HEK293 (cell line): ENCODE data around the gene SPEF1.
A peak's percentile ranks its signal among the peaks of the same experiment; 100 is the strongest.

ENCODE experiments used
- CTCF ChIA-PET: fragments of 350-600 bp; formaldehyde crosslinking; extraction: SDS; loops from one replicate; lab custom pipeline; 2021; ENCODE audit warnings: antibody characterized with exemption; lab: Yijun Ruan, JAX
- POLR2A ChIA-PET: fragments of 300-600 bp; formaldehyde crosslinking; extraction: SDS; loops from one replicate; lab custom pipeline; 2020; ENCODE audit warnings: antibody characterized with exemption, inconsistent platforms; lab: Yijun Ruan, JAX
- H3K27ac ChIP-seq: fragments of 200-500 bp; sonication (Bioruptor generic); 2 replicates; pipeline ENCODE4 v1.5.1; 2014; ENCODE audit warnings: low read depth, low read length, control low read depth, inconsistent platforms; ENCODE audit errors: extremely low read depth
- H3K36me3 ChIP-seq, 2 experiments: fragments of 200-500 bp in 1 of 2; sonication (Bioruptor generic) in 1 of 2; 1 replicate in 1 of 2; 2 replicates in 1 of 2; pipeline ENCODE4 v1.5.1; 2014 to 2017; ENCODE audit warnings: inconsistent platforms in 2 of 2, low read length in 2 of 2; ENCODE audit not compliant: control insufficient read depth in 2 of 2, insufficient read depth in 1 of 2
- H3K4me1 ChIP-seq: fragments of 200-500 bp; sonication (Bioruptor generic); 2 replicates; pipeline ENCODE4 v1.5.1; 2014; ENCODE audit warnings: mild to moderate bottlenecking, low read length, inconsistent platforms; ENCODE audit not compliant: control insufficient read depth, insufficient read depth
- H3K4me3 ChIP-seq: 2 replicates; pipeline ENCODE4 v1.5.1; 2011; ENCODE audit warnings: low read depth, mild to moderate bottlenecking, control low read depth, low read length, moderate library complexity
- H3K9me3 ChIP-seq: fragments of 200-500 bp; sonication (Bioruptor generic); 2 replicates; pipeline ENCODE4 v1.5.1; 2014; ENCODE audit warnings: low read depth, low read length, inconsistent platforms; ENCODE audit not compliant: control insufficient read depth, insufficient read depth
- BCL11A ChIP-seq: fragments of 450-650 bp; formaldehyde crosslinking; IDR thresholded peaks from 2 replicates; pipeline ENCODE4 v1.5.1; 2016; ENCODE audit warnings: low read depth, missing biosample characterization, missing genetic modification characterization
- GFI1B ChIP-seq: fragments of 450-650 bp; formaldehyde crosslinking; IDR thresholded peaks from 2 replicates; pipeline ENCODE4 v1.5.1; 2016; ENCODE audit warnings: missing biosample characterization, missing genetic modification characterization
- GLIS1 ChIP-seq: fragments of 450-650 bp; formaldehyde crosslinking; IDR thresholded peaks from 2 replicates; pipeline ENCODE4 v1.5.1; 2016; ENCODE audit warnings: missing biosample characterization, missing genetic modification characterization
- GLIS2 ChIP-seq: fragments of 450-650 bp; formaldehyde crosslinking; IDR thresholded peaks from 2 replicates; pipeline ENCODE4 v1.5.1; 2016; ENCODE audit warnings: missing biosample characterization, missing genetic modification characterization
- ZBTB20 ChIP-seq: fragments of 450-650 bp; formaldehyde crosslinking; IDR thresholded peaks from 2 replicates; pipeline ENCODE4 v1.5.1; 2016; ENCODE audit warnings: missing biosample characterization, missing genetic modification characterization
- ZFP41 ChIP-seq: fragments of 450-650 bp; formaldehyde crosslinking; IDR thresholded peaks from 2 replicates; pipeline ENCODE4 v1.5.1; 2016; ENCODE audit warnings: missing biosample characterization, missing genetic modification characterization, borderline replicate concordance
- ZFP69B ChIP-seq: fragments of 450-650 bp; formaldehyde crosslinking; IDR thresholded peaks from 2 replicates; pipeline ENCODE4 v1.5.1; 2016; ENCODE audit warnings: missing biosample characterization, missing genetic modification characterization
- ZNF146 ChIP-seq: fragments of 450-650 bp; formaldehyde crosslinking; IDR thresholded peaks from 2 replicates; pipeline ENCODE4 v1.5.1; 2016; ENCODE audit warnings: missing biosample characterization, missing genetic modification characterization
- ZNF223 ChIP-seq: fragments of 450-650 bp; formaldehyde crosslinking; IDR thresholded peaks from 2 replicates; pipeline ENCODE4 v1.5.1; 2016; ENCODE audit warnings: missing biosample characterization, missing genetic modification characterization
- TF ChIP-seq, protein P1 (sequence below): fragments of 450-650 bp; formaldehyde crosslinking; IDR thresholded peaks from 2 replicates; pipeline ENCODE4 v1.5.1; 2016; ENCODE audit warnings: missing biosample characterization, missing genetic modification characterization
- TF ChIP-seq, protein P2 (sequence below): fragments of 450-650 bp; formaldehyde crosslinking; IDR thresholded peaks from 2 replicates; pipeline ENCODE4 v1.5.1; 2017; ENCODE audit warnings: missing biosample characterization, missing genetic modification characterization
- TF ChIP-seq, protein P3 (sequence below): fragments of 450-650 bp; formaldehyde crosslinking; IDR thresholded peaks from 2 replicates; pipeline ENCODE4 v1.5.1; 2017; ENCODE audit warnings: missing biosample characterization, missing genetic modification characterization
- TF ChIP-seq, protein P4 (sequence below): fragments of 450-650 bp; formaldehyde crosslinking; IDR thresholded peaks from 2 replicates; pipeline ENCODE4 v1.5.0; 2017; ENCODE audit warnings: missing biosample characterization, missing genetic modification characterization, borderline replicate concordance
- TF ChIP-seq, protein P5 (sequence below): fragments of 450-650 bp; formaldehyde crosslinking; IDR thresholded peaks from 2 replicates; pipeline ENCODE4 v1.5.1; 2016; ENCODE audit warnings: missing biosample characterization, missing genetic modification characterization

The SPEF1 gene

DNA sequence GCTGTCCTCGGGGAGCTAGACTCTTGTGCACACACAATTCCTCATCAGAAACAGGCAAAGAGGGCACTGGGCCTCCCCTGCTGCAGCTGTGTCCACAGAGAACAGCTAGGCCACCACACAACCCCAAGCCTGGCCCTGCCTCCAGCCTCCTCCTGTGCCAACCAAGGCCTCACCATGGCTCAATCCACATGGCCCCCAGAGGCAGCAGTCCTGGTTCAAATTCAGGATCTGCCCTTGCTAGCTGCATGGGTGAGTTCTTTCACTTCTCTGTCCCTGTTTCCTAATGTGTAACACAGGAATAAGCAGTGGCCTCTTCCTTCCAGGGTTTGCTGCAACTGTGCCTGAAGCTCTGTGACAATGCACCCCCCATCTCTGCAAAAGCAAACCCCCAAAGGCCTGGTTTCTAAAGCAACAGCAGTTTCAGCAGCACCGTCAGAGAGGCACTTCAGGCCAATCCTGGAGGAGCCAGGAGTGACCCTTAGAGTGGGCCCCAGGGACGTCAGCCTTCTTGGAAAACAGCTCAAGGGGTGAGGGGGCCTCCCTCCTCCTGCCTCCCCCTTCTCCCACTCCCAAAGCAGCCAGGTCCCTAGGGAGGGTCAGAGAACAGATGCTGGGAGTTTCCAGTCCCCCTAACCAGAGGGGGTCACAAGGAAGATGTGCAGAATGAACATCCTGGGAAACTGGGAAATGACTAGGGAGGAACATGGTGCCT lies 15.9 kb downstream of the SPEF1 start:
- peaks cover 7% of the 10 kb centered on the region for H3K4me1 ChIP-seq
- no peak overlapping the region for H3K27ac ChIP-seq
- H3K4me3 ChIP-seq, result no peak overlapping the region
- H3K36me3 ChIP-seq, result peaks cover 0 to 16% of the 10 kb centered on the region in 2 experiments; a peak in 2 of 3 replicates
- TF ChIP-seq ZNF223 (no peak), ZFP69B (tag by site-specific recombination) (no peak), BCL11A (no peak), ZBTB20 (tag by site-specific recombination) (no peak), ZNF146 (no peak), GLIS2 (tag by site-specific recombination) (0 out of 2 replicates have a peak, but pooled peaks have one; percentile 30), ZFP41 (tag by site-specific recombination) (no peak), GFI1B (tag by site-specific recombination) (no peak)
- TF ChIP-seq, protein P1, sequence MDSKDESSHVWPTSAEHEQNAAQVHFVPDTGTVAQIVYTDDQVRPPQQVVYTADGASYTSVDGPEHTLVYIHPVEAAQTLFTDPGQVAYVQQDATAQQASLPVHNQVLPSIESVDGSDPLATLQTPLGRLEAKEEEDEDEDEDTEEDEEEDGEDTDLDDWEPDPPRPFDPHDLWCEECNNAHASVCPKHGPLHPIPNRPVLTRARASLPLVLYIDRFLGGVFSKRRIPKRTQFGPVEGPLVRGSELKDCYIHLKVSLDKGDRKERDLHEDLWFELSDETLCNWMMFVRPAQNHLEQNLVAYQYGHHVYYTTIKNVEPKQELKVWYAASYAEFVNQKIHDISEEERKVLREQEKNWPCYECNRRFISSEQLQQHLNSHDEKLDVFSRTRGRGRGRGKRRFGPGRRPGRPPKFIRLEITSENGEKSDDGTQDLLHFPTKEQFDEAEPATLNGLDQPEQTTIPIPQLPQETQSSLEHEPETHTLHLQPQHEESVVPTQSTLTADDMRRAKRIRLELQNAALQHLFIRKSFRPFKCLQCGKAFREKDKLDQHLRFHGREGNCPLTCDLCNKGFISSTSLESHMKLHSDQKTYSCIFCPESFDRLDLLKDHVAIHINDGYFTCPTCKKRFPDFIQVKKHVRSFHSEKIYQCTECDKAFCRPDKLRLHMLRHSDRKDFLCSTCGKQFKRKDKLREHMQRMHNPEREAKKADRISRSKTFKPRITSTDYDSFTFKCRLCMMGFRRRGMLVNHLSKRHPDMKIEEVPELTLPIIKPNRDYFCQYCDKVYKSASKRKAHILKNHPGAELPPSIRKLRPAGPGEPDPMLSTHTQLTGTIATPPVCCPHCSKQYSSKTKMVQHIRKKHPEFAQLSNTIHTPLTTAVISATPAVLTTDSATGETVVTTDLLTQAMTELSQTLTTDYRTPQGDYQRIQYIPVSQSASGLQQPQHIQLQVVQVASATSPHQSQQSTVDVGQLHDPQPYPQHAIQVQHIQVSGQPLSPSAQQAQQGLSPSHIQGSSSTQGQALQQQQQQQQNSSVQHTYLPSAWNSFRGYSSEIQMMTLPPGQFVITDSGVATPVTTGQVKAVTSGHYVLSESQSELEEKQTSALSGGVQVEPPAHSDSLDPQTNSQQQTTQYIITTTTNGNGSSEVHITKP (tag by site-specific recombination), result peak; percentile 17; the same call in 1 of the 2 replicates
- TF ChIP-seq, protein P2, sequence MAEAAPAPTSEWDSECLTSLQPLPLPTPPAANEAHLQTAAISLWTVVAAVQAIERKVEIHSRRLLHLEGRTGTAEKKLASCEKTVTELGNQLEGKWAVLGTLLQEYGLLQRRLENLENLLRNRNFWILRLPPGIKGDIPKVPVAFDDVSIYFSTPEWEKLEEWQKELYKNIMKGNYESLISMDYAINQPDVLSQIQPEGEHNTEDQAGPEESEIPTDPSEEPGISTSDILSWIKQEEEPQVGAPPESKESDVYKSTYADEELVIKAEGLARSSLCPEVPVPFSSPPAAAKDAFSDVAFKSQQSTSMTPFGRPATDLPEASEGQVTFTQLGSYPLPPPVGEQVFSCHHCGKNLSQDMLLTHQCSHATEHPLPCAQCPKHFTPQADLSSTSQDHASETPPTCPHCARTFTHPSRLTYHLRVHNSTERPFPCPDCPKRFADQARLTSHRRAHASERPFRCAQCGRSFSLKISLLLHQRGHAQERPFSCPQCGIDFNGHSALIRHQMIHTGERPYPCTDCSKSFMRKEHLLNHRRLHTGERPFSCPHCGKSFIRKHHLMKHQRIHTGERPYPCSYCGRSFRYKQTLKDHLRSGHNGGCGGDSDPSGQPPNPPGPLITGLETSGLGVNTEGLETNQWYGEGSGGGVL (tag by site-specific recombination), result peak; percentile 23; the same call in 1 of the 2 replicates
- TF ChIP-seq, protein P3, sequence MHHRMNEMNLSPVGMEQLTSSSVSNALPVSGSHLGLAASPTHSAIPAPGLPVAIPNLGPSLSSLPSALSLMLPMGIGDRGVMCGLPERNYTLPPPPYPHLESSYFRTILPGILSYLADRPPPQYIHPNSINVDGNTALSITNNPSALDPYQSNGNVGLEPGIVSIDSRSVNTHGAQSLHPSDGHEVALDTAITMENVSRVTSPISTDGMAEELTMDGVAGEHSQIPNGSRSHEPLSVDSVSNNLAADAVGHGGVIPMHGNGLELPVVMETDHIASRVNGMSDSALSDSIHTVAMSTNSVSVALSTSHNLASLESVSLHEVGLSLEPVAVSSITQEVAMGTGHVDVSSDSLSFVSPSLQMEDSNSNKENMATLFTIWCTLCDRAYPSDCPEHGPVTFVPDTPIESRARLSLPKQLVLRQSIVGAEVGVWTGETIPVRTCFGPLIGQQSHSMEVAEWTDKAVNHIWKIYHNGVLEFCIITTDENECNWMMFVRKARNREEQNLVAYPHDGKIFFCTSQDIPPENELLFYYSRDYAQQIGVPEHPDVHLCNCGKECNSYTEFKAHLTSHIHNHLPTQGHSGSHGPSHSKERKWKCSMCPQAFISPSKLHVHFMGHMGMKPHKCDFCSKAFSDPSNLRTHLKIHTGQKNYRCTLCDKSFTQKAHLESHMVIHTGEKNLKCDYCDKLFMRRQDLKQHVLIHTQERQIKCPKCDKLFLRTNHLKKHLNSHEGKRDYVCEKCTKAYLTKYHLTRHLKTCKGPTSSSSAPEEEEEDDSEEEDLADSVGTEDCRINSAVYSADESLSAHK (tag by site-specific recombination), result peak; percentile 90
- TF ChIP-seq, protein P4, sequence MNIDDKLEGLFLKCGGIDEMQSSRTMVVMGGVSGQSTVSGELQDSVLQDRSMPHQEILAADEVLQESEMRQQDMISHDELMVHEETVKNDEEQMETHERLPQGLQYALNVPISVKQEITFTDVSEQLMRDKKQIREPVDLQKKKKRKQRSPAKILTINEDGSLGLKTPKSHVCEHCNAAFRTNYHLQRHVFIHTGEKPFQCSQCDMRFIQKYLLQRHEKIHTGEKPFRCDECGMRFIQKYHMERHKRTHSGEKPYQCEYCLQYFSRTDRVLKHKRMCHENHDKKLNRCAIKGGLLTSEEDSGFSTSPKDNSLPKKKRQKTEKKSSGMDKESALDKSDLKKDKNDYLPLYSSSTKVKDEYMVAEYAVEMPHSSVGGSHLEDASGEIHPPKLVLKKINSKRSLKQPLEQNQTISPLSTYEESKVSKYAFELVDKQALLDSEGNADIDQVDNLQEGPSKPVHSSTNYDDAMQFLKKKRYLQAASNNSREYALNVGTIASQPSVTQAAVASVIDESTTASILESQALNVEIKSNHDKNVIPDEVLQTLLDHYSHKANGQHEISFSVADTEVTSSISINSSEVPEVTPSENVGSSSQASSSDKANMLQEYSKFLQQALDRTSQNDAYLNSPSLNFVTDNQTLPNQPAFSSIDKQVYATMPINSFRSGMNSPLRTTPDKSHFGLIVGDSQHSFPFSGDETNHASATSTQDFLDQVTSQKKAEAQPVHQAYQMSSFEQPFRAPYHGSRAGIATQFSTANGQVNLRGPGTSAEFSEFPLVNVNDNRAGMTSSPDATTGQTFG, result no peak
- CTCF ChIA-PET, result interaction anchor here (0.6 to 10.8 kb wide), 10 partner anchors 8 to 130 kb away, joined by 3 to 133 read pairs (median 5); partner anchors contain the start of gene SPEF1
- POLR2A ChIA-PET, result interaction anchor here (0.5 to 1.6 kb wide), 5 partner anchors 13 to 1048 kb away, joined by 3 to 5 read pairs (median 3); partner anchors contain the start of gene SPEF1
- no peaks in the 10 kb centered on the region for H3K9me3 ChIP-seq

DNA sequence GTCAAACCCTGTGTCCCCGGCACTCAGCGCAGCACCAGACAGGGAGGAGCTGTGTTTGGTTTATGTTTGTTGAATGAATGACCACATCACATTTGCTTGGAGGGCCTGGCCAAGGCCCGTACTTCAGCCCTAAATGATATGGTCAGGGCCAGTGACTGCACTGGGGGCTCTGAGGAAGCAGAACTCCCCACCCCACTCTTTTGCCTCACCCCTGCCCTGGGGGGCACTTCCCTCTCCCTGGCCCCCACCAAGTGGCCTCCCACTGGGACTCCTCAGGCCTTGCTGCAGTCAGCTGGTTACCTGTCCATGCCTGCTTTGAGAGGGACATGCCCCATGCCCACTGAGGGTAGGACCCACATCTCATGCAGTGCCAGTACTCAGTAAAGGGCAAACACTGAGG lies 16.6 kb downstream of the SPEF1 start:
- TF ChIP-seq GLIS1 (tag by site-specific recombination), result peak; percentile 72
- TF ChIP-seq, protein P5, sequence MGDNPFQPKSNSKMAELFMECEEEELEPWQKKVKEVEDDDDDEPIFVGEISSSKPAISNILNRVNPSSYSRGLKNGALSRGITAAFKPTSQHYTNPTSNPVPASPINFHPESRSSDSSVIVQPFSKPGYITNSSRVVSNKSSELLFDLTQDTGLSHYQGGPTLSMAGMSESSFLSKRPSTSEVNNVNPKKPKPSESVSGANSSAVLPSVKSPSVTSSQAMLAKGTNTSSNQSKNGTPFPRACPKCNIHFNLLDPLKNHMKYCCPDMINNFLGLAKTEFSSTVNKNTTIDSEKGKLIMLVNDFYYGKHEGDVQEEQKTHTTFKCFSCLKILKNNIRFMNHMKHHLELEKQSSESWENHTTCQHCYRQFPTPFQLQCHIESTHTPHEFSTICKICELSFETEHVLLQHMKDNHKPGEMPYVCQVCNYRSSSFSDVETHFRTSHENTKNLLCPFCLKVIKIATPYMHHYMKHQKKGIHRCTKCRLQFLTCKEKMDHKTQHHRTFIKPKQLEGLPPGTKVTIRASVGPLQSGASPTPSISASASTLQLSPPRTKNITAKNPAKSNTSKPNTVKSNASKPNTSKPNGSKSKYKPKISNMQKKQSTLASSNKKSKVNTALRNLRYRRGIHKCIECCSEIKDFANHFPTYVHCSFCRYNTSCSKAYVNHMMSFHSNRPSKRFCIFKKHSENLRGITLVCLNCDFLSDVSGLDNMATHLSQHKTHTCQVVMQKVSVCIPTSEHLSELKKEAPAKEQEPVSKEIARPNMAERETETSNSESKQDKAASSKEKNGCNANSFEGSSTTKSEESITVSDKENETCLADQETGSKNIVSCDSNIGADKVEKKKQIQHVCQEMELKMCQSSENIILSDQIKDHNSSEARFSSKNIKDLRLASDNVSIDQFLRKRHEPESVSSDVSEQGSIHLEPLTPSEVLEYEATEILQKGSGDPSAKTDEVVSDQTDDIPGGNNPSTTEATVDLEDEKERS, result no peak
- POLR2A ChIA-PET, result interaction anchor here (1.0 to 1.6 kb wide), 3 partner anchors 13 to 17 kb away, joined by 3 to 4 read pairs (median 3); partner anchors contain the start of gene SPEF1
- no peak overlapping the region for H3K27ac ChIP-seq

More for the DNA sequence above, 16.6 kb downstream of the SPEF1 start:
- H3K4me3 ChIP-seq, result no peak overlapping the region
- CTCF ChIA-PET, result interaction anchor here (0.7 to 10.8 kb wide), 4 partner anchors 14 to 54 kb away, joined by 3 to 133 read pairs (median 10); partner anchors contain the start of gene SPEF1
- no peaks in the 10 kb centered on the region for H3K9me3 ChIP-seq
- peaks cover 0 to 21% of the 10 kb centered on the region in 2 experiments; a peak in 2 of 3 replicates for H3K36me3 ChIP-seq
- H3K4me1 ChIP-seq, result peaks cover 7% of the 10 kb centered on the region
